Measurements from ENCODE around the gene CYP24A1. TPM values are rescaled to one million over a fixed set of nuclear protein-coding genes. Genes with fewer than 3 reads are reported as not detected.

Gene CYP24A1
- total RNA-seq, 2 donors from 2014 or later: not detected

DNA sequence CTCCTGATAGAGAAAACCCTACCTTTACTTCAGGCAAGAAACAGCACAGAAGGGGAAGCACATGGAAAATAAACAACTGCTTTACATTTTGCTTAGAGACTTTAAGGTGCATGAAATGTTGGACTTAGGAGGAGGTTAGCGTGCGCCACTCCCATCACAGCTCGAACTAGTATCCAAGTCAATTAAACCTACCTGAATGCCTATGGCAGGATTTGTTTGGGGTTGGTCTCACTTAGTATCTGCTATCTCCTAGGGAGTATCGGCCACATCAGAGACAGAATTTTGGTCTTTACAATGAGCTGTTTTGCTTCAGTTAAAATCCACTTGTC is 12.0 kb downstream of the CYP24A1 start:
- no peaks in the 10 kb centered on the region for H3K36me3 Mint-ChIP-seq
- H3K4me1 Mint-ChIP-seq (ENCODE audit: low read depth in 2 of 2): no peaks in the 10 kb centered on the region
- no peaks in the 10 kb centered on the region for H3K9me3 Mint-ChIP-seq
- DNase-seq (ENCODE audit: low spot score) (no peak), ATAC-seq (no peak)
- H3K27ac Mint-ChIP-seq: no peak overlapping the region
- H3K4me3 Mint-ChIP-seq: no peak overlapping the region
- H3K27me3 Mint-ChIP-seq: peaks cover 15 to 16% of the 10 kb centered on the region in 2 donors

DNA sequence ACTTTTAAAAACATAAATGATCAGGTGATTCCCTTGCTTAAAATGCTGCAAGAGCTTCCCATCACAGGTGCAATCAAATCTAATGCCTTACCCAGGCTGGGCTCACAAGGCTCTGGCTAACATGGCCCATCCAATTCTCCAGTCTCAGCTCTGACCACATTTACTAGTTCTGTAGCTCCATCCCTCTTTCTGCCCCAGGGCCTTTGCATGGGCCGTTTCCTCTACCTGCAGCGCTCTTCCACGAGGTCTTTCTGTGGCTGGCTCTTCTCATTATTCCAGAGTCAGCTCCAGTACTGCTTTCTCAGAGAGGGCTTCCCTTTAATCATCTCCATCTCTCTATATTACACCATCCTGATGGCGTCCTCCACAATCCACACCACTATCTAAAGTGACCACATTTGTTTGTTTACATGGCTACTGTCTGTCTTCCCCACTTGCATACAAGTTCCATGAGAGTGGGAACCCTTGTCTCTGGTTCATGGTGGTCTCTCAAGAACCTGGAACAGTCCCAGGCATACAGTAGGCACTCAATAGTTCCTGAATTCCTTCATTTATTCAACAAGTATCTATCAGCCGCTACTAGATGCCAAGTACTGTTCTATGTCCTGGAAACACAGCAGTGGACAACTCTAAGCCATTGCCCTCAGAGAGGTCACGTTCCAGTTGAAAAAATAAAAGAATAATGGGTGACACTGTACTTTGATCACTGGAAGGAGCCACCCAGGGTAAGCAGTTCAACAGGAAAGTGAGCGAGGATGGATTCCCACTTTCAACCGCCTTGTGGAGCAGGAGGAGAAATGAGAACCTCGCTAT is 12.6 kb downstream of the CYP24A1 start:
- Mint-ChIP-seq H3K36me3 (no peaks in the 10 kb centered on the region), H3K27ac (no peak overlapping the region), H3K27me3 (peaks cover 12 to 15% of the 10 kb centered on the region in 2 donors), H3K9me3 (no peaks in the 10 kb centered on the region), H3K4me3 (no peak overlapping the region), H3K4me1 (ENCODE audit: low read depth in 2 of 2) (no peaks in the 10 kb centered on the region)
- DNase-seq (ENCODE audit: low spot score) (no peak), ATAC-seq (no peak)

DNA sequence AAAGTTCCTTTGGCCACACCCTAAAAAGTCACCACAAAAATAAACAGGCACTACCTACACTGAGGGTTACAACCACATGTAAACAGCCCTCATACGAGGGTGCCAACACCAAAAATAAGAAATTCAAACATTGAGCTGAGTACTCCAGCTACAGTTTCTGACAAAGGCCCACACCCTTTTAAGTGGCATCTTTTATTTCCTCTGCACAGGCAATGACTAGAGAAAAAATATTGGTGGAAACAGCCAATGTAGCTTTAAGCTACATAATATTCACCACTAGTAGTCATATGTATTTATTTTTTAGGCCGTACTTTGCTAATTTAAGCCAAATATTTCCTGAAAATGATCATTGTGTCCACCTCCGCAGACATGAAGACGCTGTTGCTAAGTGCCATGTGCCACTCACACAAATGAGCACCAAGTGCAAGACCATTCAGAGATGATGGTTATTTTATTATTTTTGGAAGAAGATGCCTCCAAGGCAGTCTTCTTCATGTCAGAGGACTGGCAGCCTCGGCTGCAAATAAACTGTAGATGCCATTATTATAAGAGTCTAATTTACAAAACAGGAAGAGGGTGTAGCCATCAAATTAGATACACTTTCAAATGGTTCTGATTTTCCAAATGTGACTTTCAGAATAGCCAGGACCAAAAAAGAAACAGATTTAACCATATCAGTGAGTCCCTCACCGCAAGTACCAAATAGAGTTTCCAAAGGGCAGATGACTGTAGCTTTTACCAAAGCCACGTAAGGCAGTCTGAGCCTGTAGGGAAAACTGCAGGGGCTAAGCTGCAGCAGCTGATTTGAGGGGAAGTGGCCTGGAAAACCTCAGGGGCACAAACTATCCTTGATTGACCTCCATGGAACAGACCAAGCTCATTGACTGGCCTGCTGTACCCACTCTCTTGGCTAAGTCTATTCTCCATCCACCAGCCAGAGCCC is 13.4 kb downstream of the CYP24A1 start:
- H3K27ac Mint-ChIP-seq: no peak overlapping the region
- no peaks in the 10 kb centered on the region for H3K4me1 Mint-ChIP-seq (ENCODE audit: low read depth in 2 of 2)
- H3K9me3 Mint-ChIP-seq: no peaks in the 10 kb centered on the region
- H3K4me3 Mint-ChIP-seq: no peak overlapping the region
- H3K27me3 Mint-ChIP-seq: peaks cover 8 to 12% of the 10 kb centered on the region in 2 donors
- H3K36me3 Mint-ChIP-seq: no peaks in the 10 kb centered on the region
- no peak for DNase-seq (ENCODE audit: low spot score)
- ATAC-seq: no peak

DNA sequence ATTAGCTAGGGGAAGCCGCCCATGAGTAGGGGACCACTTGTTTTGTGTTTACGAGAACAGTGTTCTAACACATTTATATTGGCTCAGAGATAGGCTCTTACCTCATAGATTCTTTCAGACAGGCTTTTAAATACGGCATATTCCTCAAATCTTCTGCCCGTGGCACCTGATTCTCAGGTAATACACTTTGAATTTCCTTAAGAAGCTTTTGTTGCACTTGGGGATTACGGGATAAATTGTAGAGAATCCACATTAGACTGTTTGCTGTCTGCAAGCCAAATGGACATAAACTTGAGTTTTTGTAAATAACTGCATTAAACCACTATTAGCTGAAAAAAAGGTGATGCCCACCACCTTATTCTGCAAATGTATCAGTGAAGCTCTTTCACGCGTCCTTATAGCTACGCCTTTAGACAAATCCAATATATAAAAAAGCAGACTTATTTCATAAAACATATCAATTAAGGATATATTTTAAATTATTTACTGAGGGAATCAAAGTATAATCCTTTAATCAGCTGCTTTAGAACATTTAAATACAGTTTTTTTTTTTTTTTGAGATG is 14.8 kb downstream of the CYP24A1 start:
- ATAC-seq (no peak), DNase-seq (ENCODE audit: low spot score) (no peak)
- Mint-ChIP-seq H3K36me3 (no peaks in the 10 kb centered on the region), H3K4me1 (ENCODE audit: low read depth in 2 of 2) (no peaks in the 10 kb centered on the region), H3K27ac (no peak overlapping the region), H3K27me3 (peaks cover 8 to 12% of the 10 kb centered on the region in 2 donors), H3K9me3 (no peaks in the 10 kb centered on the region), H3K4me3 (no peak overlapping the region)

DNA sequence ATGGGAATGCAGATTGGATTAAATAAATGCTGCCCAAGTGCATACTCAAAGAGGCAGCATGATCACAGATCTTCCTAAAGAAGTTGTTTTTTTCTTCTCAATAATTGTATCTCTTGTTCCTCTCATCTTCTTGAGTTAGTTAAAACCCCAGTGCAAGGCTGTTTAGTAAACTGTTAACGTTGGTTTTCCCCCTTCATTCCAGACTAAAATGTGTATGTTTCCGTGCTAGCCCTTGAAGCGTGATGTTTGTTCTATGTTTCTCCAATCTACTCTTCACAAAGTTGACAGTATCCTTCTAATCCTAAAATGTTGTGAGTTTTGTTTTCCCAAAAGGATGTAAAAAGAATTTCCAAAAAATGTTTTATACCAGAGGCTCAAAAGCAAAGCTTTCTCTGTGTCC is 15.6 kb downstream of the CYP24A1 start:
- no peaks in the 10 kb centered on the region for H3K9me3 Mint-ChIP-seq
- no peaks in the 10 kb centered on the region for H3K4me1 Mint-ChIP-seq (ENCODE audit: low read depth in 2 of 2)
- H3K36me3 Mint-ChIP-seq: no peaks in the 10 kb centered on the region
- no peak overlapping the region for H3K4me3 Mint-ChIP-seq
- H3K27me3 Mint-ChIP-seq: peaks cover 8 to 12% of the 10 kb centered on the region in 2 donors
- no peak for DNase-seq (ENCODE audit: low spot score)
- no peak for ATAC-seq
- no peak overlapping the region for H3K27ac Mint-ChIP-seq

DNA sequence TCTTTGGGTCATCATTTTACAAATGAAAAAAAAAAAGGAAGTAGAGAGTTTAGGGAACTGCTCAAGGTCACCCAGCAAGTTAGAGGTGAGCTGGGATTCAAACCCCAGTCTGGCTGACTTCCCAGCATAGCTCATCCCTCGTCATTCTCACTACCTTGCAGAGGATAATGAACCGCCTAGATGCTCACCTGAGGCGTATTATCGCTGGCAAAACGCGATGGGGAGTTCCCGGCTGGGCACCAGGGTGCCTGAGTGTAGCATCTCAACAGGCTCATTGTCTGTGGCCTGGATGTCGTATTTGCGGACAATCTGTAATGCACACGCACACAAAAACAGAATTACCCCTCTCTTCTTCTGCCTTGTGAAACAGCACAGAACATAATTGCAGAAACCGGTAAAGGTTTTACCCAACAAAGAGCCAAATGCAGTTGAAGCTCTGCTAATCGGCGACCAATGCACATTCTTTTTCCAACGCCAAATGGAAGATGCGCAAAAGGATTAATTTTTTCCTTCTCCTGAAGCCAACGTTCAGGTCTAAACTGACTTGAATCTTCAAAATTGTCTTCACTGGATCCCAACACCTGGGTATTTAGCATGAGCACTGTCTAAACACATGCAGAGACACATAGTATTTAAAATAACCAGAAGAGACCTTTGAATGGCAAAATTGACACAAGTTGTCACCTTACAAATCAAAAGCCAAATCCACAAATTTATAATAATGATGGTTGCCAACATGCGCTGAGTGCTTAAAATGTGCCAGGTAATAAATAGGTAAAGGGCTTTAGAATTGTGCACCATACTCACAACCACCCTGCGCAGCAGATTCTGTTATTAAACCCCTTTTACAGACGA is 16.6 kb downstream of the CYP24A1 start:
- H3K27ac Mint-ChIP-seq: no peak overlapping the region
- no peak overlapping the region for H3K4me3 Mint-ChIP-seq
- H3K36me3 Mint-ChIP-seq: no peaks in the 10 kb centered on the region
- peak in 1 of 2 donors; percentile 53 for ATAC-seq
- H3K9me3 Mint-ChIP-seq: no peaks in the 10 kb centered on the region
- DNase-seq (ENCODE audit: low spot score): no peak
- H3K4me1 Mint-ChIP-seq (ENCODE audit: low read depth in 2 of 2): no peaks in the 10 kb centered on the region
- H3K27me3 Mint-ChIP-seq: peaks cover 13 to 20% of the 10 kb centered on the region in 2 donors

- no peaks in the 10 kb centered on the region for H3K36me3 Mint-ChIP-seq
- no peaks in the 10 kb centered on the region for H3K9me3 Mint-ChIP-seq
- no peak for DNase-seq (ENCODE audit: low spot score)
- no peak overlapping the region for H3K4me3 Mint-ChIP-seq
- no peaks in the 10 kb centered on the region for H3K4me1 Mint-ChIP-seq (ENCODE audit: low read depth in 2 of 2)
- ATAC-seq: no peak
- H3K27ac Mint-ChIP-seq: no peak overlapping the region
- H3K27me3 Mint-ChIP-seq: peaks cover 15 to 19% of the 10 kb centered on the region in 2 donors
Observed at GRCh38 chr20:54156522-54156921, 17.3 kb downstream of the CYP24A1 start.

DNA sequence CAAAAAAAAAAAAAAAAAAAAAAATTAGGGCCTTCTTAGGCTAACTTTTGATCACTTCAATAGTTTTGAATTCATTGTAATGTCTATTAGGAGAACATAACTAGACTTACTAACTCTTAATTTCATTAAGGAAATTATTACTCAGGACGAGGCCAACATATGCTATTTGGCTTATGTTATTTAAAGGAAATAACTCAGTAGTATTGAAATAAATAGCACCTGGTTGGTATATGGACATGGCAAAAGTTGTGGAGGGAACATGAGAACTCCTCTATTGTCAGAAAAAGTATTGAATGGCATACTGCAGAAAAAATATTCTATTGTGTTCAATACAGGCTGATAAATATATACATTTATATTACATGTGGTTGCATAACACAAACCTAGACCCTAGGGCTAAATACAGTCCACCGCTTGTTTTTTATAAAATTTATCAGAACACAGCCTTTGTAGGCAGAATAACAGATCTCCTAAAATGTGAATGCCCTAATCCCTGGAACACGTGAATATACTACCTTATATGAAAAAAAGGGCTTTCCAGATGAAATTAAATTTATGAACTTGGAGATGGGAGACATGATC is 18.0 kb downstream of the CYP24A1 start:
- ATAC-seq: no peak
- Mint-ChIP-seq H3K9me3 (no peaks in the 10 kb centered on the region), H3K36me3 (no peaks in the 10 kb centered on the region), H3K4me3 (no peak overlapping the region), H3K4me1 (ENCODE audit: low read depth in 2 of 2) (no peaks in the 10 kb centered on the region), H3K27me3 (peaks cover 11 to 13% of the 10 kb centered on the region in 2 donors), H3K27ac (no peak overlapping the region)
- no peak for DNase-seq (ENCODE audit: low spot score)

DNA sequence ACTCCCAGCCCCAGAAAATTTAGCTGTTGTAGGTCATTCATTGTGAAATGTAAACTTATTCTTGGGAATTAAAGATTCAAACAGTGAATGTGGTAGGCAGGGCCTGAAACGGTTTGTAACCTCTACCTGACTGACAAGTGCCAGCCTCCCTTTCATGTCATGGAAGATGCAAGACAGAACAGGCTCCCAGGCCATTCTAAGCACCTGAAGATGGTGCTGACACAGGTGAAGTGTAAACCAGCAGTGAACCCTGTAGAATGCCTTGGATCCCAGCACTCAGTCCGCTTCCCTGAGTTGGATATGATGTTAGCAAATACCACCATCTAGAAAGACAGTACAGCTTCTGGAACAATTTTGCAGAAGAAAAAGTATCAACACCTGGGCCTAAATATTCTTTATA is 19.3 kb downstream of the CYP24A1 start:
- peaks cover 11 to 13% of the 10 kb centered on the region in 2 donors for H3K27me3 Mint-ChIP-seq
- H3K4me1 Mint-ChIP-seq (ENCODE audit: low read depth in 2 of 2): no peaks in the 10 kb centered on the region
- H3K9me3 Mint-ChIP-seq: no peaks in the 10 kb centered on the region
- no peak overlapping the region for H3K27ac Mint-ChIP-seq
- no peak overlapping the region for H3K4me3 Mint-ChIP-seq
- H3K36me3 Mint-ChIP-seq: no peaks in the 10 kb centered on the region
- DNase-seq (ENCODE audit: low spot score) (no peak), ATAC-seq (no peak)

DNA sequence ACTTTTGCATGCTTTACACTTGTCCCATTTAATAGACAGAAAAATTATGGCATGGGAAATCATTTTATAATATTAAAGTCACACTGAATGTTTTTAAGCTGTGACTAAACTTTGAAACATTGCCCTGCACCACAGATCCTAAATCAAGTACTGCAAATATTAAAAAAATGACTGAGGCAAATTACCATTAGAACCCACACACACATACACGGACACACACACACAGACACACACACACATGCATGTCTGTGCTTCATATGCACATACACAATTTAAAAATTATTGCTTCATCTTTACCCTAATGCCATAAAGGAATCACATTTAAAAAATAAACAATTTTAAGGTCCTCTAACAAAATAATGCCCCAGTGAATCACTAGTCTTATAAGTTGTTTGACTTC is 19.9 kb downstream of the CYP24A1 start:
- H3K4me1 Mint-ChIP-seq (ENCODE audit: low read depth in 2 of 2): no peaks in the 10 kb centered on the region
- H3K36me3 Mint-ChIP-seq: no peaks in the 10 kb centered on the region
- H3K9me3 Mint-ChIP-seq: no peaks in the 10 kb centered on the region
- no peak overlapping the region for H3K4me3 Mint-ChIP-seq
- DNase-seq (ENCODE audit: low spot score) (no peak), ATAC-seq (no peak)
- no peak overlapping the region for H3K27ac Mint-ChIP-seq
- H3K27me3 Mint-ChIP-seq: peaks cover 15 to 19% of the 10 kb centered on the region in 2 donors

- Mint-ChIP-seq H3K36me3 (no peaks in the 10 kb centered on the region), H3K9me3 (no peaks in the 10 kb centered on the region), H3K4me1 (ENCODE audit: low read depth in 2 of 2) (no peaks in the 10 kb centered on the region), H3K4me3 (no peak overlapping the region), H3K27me3 (peaks cover 17 to 27% of the 10 kb centered on the region in 2 donors), H3K27ac (no peak overlapping the region)
- no peak for DNase-seq (ENCODE audit: low spot score)
- ATAC-seq: no peak
Observed at GRCh38 chr20:54153041-54153327, 20.8 kb downstream of the CYP24A1 start.

DNA sequence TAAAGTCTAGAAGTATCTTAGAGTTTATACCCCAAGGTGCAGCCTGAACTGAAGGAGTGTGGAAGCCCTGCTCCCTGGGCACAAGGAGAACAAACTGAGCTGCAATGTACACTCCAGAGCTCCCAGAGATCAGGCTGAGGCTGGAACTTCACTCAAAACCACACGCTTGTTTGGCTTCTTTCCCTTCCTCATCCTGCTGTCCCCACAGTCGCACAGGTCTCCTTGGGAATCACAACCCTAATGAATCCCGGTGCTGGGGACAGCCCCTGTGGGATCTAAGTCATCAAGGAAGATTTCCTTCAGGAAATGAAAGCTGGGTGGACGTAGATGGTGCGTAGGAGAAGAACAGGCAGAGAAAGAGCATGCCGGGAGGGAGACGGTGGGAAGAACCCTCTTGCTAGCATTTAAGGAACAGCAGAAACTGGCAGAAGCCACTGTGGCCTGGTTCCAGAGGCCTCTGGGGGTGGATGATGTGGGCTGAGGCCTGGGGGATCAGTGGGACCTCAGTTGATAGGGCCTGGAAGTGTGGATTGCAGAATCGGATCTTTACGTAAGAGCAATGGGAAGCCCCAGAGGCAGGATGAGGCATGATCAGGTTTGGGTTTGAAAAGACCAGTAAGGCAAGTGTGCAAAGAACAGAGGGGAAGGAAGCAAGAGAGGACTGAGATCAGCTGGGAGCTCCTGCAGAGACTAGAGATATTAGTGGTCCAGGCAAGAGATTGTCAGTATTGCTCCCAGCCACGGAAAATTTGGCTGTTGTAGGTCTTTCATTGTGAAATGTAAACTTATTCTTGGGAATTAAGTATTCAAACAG is 21.4 kb downstream of the CYP24A1 start:
- H3K36me3 Mint-ChIP-seq: no peaks in the 10 kb centered on the region
- no peak for ATAC-seq
- peaks cover 17 to 28% of the 10 kb centered on the region in 2 donors for H3K27me3 Mint-ChIP-seq
- H3K9me3 Mint-ChIP-seq: no peaks in the 10 kb centered on the region
- no peak overlapping the region for H3K4me3 Mint-ChIP-seq
- H3K27ac Mint-ChIP-seq: no peak overlapping the region
- DNase-seq (ENCODE audit: low spot score): no peak
- no peaks in the 10 kb centered on the region for H3K4me1 Mint-ChIP-seq (ENCODE audit: low read depth in 2 of 2)
